ENCODE results near the gene FGL2.
"Not testable (repeated sequence)": the region's sequence is repeated elsewhere in the genome, so short reads cannot be mapped to it uniquely, and the experiment has no call there.

The FGL2 gene, protein sequence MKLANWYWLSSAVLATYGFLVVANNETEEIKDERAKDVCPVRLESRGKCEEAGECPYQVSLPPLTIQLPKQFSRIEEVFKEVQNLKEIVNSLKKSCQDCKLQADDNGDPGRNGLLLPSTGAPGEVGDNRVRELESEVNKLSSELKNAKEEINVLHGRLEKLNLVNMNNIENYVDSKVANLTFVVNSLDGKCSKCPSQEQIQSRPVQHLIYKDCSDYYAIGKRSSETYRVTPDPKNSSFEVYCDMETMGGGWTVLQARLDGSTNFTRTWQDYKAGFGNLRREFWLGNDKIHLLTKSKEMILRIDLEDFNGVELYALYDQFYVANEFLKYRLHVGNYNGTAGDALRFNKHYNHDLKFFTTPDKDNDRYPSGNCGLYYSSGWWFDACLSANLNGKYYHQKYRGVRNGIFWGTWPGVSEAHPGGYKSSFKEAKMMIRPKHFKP

GRCh38 chr7:77199013-77199966 lies at the start of gene FGL2:
Gene FGL2, minus strand, starts transcription at chr7:77199819. Its CDS starts 26 bp downstream, at chr7:77199793.
- peak in 1 of 2 donors; percentile 12 for DNase-seq (ENCODE audit: low read depth in 2 of 2)

GRCh38 chr7:77248154-77248553 lies 48.5 kb upstream of the FGL2 start:
- DNase-seq (ENCODE audit: low read depth in 2 of 2): no peak

DNA sequence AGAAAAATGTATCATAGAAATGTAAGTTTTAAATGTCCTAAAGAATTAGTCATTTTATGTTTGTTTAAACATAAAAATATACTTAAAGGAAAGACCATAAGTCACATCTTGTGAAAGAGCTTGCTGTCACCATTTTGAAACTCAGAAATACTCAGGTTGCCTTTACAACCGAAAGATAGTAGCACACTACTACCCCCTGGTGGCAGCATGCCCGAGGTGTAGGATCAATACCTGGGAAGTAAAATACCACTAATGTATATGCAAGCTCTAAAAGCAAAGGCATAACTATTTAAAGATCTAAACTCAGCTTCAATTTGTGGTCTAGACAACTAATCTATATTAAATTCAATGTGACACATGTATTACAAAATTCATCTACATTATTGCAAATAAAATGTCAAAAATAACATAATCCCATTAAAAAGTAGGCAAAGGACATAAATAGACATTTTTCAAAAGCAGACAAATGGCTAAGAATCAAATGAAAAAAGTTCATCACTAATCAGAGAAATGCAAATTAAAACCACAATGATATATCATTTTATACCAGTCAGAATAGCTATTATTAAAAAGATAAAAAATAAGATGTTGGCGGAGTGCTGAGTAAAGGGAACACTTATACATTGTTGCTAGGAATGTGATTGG lies 47.7 kb upstream of the FGL2 start:
- DNase-seq (ENCODE audit: low read depth in 2 of 2): peak; percentile 66 to 80

DNA sequence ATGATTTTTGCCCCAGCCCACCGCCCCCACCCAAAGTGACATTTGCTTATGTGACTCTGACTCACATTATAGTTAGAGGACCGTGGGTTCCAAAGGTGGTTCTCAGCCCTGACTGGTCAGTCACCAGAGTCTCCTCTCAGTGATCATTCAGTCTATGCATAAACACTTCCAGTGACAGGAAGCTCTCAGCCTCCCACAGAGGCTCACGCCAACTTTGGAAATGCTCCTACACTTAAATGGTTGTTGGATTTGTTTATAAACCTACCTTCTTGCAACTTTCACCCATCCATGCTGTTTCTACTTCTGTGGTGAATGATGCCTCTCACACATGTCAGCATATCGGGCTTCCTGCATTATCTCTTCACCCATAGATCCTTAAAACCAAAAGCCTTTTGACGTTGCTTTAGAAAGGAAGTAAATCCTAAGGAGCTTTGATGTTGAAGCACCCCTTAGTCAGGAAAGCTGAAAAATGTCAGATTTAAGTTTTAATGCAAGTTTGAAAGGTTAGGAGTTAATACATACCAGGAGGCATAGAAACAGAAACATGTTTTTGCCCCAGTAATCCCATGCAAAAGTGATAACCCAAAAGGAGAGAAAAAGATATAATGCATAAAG lies 46.5 kb upstream of the FGL2 start:
- DNase-seq (ENCODE audit: low read depth in 2 of 2): no peak

- no peak for DNase-seq (ENCODE audit: low read depth in 2 of 2)
These were observed 45.6 kb upstream of the FGL2 start for GRCh38 chr7:77245015-77245755.

DNA sequence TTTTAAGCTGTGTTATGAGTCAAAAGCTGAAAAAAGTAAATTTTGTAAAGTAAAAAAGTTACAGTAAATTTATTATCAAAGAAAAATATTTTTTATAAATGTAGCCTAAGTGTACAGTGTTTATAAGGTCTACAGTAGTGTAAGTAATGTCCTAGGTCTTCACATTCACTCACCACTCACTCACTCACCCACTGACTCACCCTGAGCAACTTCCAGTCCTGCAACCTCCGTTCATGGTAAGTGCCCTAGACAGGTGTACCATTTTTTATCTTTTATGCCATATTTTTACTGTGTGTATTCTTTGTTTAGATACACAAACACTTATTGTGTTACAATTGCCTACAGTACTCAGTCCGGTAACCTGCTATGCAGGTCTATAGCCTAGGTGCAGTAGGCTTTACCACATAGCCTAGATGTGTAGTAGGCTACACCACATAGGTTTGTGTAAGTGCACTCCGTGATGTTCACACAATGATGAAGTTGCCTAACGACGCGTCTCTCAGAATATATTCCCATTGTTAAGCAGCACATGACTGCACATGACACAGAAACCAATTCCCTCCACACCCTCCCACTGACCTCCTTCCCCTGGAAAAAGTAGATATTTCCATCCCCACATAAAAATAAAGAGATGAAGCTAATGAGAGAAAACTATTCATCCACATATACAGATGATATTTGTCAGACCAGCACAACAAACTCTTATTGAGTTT lies 44.8 kb upstream of the FGL2 start:
- no peak for DNase-seq (ENCODE audit: low read depth in 2 of 2)

- DNase-seq (ENCODE audit: low read depth in 2 of 2): no peak
These were observed 42.9 kb upstream of the FGL2 start for GRCh38 chr7:77242554-77242953.

DNA sequence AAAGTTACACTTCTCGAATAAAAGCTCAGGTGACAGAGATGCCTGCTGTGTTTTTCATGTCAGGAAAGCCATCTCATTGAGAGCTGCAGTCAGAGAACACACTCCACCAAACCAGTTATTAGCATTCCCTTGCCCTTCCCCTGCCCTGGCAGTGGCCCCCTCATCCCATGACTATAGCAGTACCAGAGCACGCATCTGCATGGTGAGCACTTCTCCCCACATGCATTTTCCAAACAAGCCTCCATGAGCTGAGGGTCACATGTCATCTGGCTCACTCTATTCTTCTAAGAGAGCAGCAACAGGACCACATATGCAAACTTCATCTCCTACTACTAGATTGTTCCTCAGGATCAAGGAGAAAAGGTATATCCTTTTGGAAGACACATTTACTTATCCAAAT lies 42.4 kb upstream of the FGL2 start:
- DNase-seq (ENCODE audit: low read depth in 2 of 2): no peak

DNA sequence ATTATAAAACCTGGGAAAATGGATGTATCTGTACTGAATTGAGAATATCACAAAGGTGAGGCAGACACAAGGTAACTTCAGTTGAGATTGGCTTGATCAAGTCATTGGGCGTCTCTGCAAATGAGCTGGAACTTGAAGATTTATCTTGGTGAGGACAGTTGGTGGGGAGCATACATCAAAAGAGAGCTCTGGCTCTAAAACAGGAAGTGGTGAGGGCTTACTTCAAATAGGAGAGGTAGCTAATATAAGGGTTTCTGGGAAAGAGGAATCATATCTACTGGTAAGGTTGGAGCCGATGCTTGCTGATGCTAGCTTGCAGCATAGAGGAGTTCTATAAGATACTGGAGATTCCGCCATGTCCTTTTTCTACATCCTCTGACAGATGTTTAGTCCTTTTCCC lies 39.9 kb upstream of the FGL2 start:
- no peak for DNase-seq (ENCODE audit: low read depth in 2 of 2)

- DNase-seq (ENCODE audit: low read depth in 2 of 2): no peak
These were observed 39.1 kb upstream of the FGL2 start for GRCh38 chr7:77238703-77239136.

DNA sequence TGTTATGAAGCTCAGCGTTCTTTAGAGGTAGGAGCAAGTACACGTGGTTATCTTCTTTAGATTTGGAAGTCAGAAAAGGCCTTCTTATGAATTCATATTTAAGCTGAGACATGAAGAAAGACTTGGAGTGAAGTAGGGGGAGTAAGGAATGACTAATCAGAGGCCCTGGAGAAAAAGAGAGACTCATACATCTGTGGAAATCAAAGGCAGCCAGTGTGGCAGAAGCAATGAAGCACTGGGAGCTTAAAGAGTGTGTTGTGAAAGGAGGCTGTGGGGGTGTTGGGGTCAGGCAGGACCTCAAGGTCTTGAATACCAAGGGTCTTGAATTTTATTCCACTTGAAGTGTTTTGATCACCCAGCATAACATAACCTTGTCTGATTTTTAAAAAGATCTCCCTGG lies 35.7 kb upstream of the FGL2 start:
- DNase-seq (ENCODE audit: low read depth in 2 of 2): no peak

- no peak for DNase-seq (ENCODE audit: low read depth in 2 of 2)
These were observed 32.8 kb upstream of the FGL2 start for GRCh38 chr7:77232467-77232866.

GRCh38 chr7:77228795-77229194 lies 29.2 kb upstream of the FGL2 start:
- DNase-seq (ENCODE audit: low read depth in 2 of 2): not testable (repeated sequence)

DNA sequence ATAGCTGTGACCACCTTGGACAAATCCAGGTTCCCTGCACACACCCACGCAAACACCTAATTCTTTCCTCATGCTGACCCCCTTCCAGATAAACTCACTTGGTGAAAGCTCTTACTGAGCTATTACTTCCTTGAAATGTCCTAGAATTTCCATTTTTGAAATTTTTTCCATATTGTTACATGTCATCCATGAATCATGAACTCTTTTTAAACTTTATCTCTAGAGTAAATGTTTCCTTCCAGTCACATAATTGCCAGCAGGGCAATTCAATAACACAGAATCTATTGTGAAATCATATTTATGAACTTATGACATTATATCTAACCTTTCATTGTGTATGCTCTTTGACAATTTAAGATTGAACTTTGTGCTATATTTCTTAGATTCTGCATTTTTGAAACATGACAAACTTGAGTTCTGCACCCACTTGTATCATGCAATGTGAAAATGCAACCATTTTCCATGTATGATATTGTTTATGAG lies 26.8 kb upstream of the FGL2 start:
- DNase-seq (ENCODE audit: low read depth in 2 of 2): no peak

- DNase-seq (ENCODE audit: low read depth in 2 of 2): no peak
These were observed 23.6 kb upstream of the FGL2 start for GRCh38 chr7:77223261-77223660.

GRCh38 chr7:77222819-77223218 lies 23.2 kb upstream of the FGL2 start:
- DNase-seq (ENCODE audit: low read depth in 2 of 2): no peak

- DNase-seq (ENCODE audit: low read depth in 2 of 2): no peak
These were observed 22.4 kb upstream of the FGL2 start for GRCh38 chr7:77222065-77222464.

- not testable (repeated sequence) for DNase-seq (ENCODE audit: low read depth in 2 of 2)
These were observed 20.2 kb upstream of the FGL2 start for GRCh38 chr7:77219701-77220331.

- no peak for DNase-seq (ENCODE audit: low read depth in 2 of 2)
These were observed 18.0 kb upstream of the FGL2 start for GRCh38 chr7:77217474-77218185.

All from stimulated activated CD8-positive, alpha-beta memory T cell treated with anti-CD3 and anti-CD28 coated beads, Interleukin-7, amount 100 ng/mL, for 4 hours (primary cell).